ENCODE measurements around the gene DBET.
"Not testable (repeated sequence)": the region's sequence is repeated elsewhere in the genome, so short reads cannot be mapped to it uniquely, and the experiment has no call there.

DBET gene

DNA sequence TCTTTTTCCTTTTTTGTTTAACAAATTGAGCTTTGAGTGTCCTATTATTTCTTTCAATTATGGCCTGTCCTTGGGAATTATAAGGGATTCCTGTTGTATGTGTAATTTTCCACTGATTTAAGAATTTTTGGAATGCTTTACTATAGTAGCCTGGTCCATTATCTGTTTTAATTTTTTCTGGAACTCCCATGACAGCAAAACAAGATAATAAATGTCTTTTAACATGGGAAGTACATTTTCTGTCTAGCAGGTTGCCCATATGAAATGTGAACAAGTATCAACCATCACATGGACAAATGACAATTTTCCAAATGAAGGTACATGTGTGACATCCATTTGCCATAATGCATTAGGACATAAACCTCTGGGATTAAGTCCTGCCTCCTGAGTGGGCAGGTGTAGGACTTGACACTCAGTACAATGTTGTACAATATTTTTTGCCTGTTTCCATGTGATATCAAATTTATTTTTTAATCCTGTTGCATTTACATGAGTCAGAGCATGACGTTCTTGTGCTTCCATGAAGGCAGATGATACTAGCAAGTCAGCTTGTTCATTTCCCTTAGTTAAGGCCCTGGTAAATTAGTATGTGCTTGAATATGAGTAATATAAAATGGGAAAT lies 45.2 kb downstream of the DBET start:
- not testable (repeated sequence) for H3K27me3 ChIP-seq (ENCODE audit: insufficient read depth, low read length); H3K36me3 ChIP-seq (ENCODE audit: insufficient read depth, low read length); H3K4me1 ChIP-seq (ENCODE audit: control insufficient read depth, insufficient read depth, low read length, unreplicated experiment); H2AFZ ChIP-seq (ENCODE audit: low read length, unreplicated experiment); H3K79me2 ChIP-seq (ENCODE audit: control insufficient read depth, insufficient read depth, low read length, unreplicated experiment); H3K4me3 ChIP-seq (ENCODE audit: low read depth, low read length); H3K27ac ChIP-seq (ENCODE audit: low read depth, low read length)

GRCh38 chr4:190110033-190110432 lies 45.7 kb downstream of the DBET start:
- H3K4me1 ChIP-seq (ENCODE audit: control insufficient read depth, insufficient read depth, low read length, unreplicated experiment); H2AFZ ChIP-seq (ENCODE audit: low read length, unreplicated experiment); H3K36me3 ChIP-seq (ENCODE audit: insufficient read depth, low read length); H3K4me3 ChIP-seq (ENCODE audit: low read depth, low read length); H3K79me2 ChIP-seq (ENCODE audit: control insufficient read depth, insufficient read depth, low read length, unreplicated experiment); H3K27me3 ChIP-seq (ENCODE audit: insufficient read depth, low read length); H3K27ac ChIP-seq (ENCODE audit: low read depth, low read length): not testable (repeated sequence)

GRCh38 chr4:190110570-190111295 lies 46.4 kb downstream of the DBET start:
- not testable (repeated sequence) for H2AFZ ChIP-seq (ENCODE audit: low read length, unreplicated experiment)

GRCh38 chr4:190112879-190113278 lies 48.6 kb downstream of the DBET start:
- not testable (repeated sequence) for H3K27ac ChIP-seq (ENCODE audit: low read depth, low read length); H3K36me3 ChIP-seq (ENCODE audit: insufficient read depth, low read length); H2AFZ ChIP-seq (ENCODE audit: low read length, unreplicated experiment); H3K4me1 ChIP-seq (ENCODE audit: control insufficient read depth, insufficient read depth, low read length, unreplicated experiment); H3K79me2 ChIP-seq (ENCODE audit: control insufficient read depth, insufficient read depth, low read length, unreplicated experiment); H3K27me3 ChIP-seq (ENCODE audit: insufficient read depth, low read length); H3K4me3 ChIP-seq (ENCODE audit: low read depth, low read length)

More at GRCh38 chr4:190110570-190111295, 46.4 kb downstream of the DBET start:
- H3K4me1 ChIP-seq (ENCODE audit: control insufficient read depth, insufficient read depth, low read length, unreplicated experiment); H3K4me3 ChIP-seq (ENCODE audit: low read depth, low read length); H3K27ac ChIP-seq (ENCODE audit: low read depth, low read length); H3K27me3 ChIP-seq (ENCODE audit: insufficient read depth, low read length); H3K79me2 ChIP-seq (ENCODE audit: control insufficient read depth, insufficient read depth, low read length, unreplicated experiment); H3K36me3 ChIP-seq (ENCODE audit: insufficient read depth, low read length): not testable (repeated sequence)

GRCh38 chr4:190114991-190115390 lies 50.7 kb downstream of the DBET start:
- not testable (repeated sequence) for H3K36me3 ChIP-seq (ENCODE audit: insufficient read depth, low read length); H3K4me1 ChIP-seq (ENCODE audit: control insufficient read depth, insufficient read depth, low read length, unreplicated experiment); H3K27me3 ChIP-seq (ENCODE audit: insufficient read depth, low read length); H3K4me3 ChIP-seq (ENCODE audit: low read depth, low read length); H3K79me2 ChIP-seq (ENCODE audit: control insufficient read depth, insufficient read depth, low read length, unreplicated experiment); H3K27ac ChIP-seq (ENCODE audit: low read depth, low read length); H2AFZ ChIP-seq (ENCODE audit: low read length, unreplicated experiment)

All from ACC112 (cell line).